ENCODE data around the gene PROCA1.

DNA sequence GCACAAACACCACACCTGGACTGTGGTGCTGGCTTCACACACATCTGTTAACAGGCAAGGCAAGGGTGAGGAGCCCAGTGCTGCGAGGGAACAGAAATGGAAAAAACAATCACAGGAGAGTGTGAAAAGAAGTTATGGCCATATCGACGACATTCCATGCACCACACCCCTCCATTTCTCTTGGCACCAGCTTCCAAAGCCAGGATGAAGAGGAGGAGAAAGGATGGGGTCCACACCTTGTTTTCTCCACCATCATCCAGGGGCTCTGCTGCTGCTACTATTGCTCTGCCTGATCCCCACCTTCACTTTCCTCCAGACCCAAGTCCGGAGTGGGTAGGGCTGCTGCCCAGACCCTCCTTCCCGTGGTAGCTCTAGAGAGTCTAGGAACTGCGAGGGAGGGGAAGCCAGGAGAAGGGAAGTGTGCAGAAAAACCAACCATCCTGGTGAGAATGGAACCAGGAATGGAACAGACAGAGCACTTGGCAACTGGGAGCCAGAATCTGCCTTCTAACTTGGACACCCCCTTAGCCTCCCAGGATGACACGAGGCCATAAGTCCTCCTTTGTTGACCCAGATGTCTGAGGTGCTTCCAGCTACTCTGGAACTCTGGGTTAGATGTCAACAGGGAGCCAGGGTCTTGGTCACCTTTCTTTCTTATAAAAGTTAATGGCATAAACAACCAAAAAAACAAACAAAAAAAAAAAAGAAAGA is 1.2 kb upstream of the PROCA1 start:
- no peak for TF ChIP-seq CTCF (IDR thresholded peaks at IDR 0.05; ENCODE audit: insufficient read depth, low read length, poor library complexity, severe bottlenecking)
- TF ChIP-seq EZH2phosphoT487 (conservative IDR thresholded peaks at IDR 0.05; ENCODE audit: low read length), result no peak

Measured in SU-DHL-6 (cell line).